DMS79 treated with DMSO at 0.1 percent for 48 hours (cell line): ENCODE measurements around the gene UQCRH.
"Not testable (repeated sequence)": the region's sequence is repeated elsewhere in the genome, so short reads cannot be mapped to it uniquely, and the experiment has no call there.

Source experiments
- DNase-seq: peaks from one replicate; lab custom pipeline; 2025; lab: John Stamatoyannopoulos, UW

The UQCRH gene

GRCh38 chr1:46300673-46301405, 2.7 kb upstream of the UQCRH start:
- no peak for DNase-seq

DNA sequence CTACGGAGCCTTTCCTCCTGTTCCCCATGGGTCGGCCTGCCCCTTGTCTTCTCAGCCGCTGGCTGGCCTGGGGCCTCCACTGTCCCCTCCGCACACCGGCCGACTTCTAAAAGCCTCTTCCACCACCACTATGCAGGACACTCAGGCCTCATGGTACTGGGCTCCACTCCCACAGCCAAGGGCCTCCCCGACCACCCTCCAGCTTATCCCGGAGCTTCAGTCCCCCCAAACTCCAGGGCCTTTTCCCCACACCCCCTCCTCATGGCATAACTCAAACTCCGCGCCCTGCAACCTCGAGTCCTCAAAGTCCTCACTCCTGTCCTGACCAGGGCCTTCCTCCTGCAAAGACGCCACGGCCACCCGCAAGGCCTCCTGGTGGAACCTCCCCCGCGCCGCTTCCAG, 2.1 kb upstream of the UQCRH start:
- no peak for DNase-seq

DNA sequence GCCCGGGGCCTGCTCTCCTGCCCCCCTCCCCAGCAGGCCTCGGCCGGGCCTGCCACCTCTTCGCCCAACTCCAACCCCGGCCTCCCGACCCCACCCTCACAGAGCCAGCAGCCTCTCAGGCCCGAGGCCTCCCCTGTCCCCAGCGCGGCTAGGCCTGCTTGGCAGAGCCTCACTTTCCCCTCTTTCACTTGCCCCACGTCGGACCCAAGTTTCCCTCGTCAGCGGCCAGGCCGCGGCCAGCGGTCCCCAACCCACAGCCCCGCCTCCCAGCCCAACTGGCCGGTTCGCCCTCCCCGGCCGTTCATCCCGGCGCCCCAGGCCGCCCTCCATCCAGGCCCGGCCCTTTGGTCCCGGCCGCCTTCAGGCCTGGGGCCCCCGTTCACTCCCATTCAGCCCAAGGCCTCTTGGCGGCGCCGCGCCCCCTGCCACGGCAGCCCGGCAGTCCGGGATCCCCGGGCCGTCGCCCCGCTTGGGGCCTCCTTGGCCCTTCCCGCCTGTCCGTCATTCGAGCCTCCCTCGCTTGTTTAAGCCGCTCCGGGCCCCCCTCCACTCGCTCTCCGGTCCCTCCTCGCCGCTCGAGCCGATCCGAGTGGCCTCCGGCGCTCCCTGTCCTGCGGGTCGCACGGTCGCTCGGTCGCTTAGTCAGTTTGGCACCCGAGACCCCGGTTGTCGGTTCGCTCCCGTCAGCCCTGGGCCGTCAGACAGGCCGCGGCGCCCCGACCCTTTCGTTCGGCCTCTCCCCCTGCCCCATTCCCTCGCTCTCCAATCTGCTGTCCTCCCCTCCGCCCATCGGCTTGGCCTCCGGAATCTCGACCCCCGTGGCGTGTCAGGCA, 1.5 kb upstream of the UQCRH start:
- DNase-seq = peak; percentile 52

DNA sequence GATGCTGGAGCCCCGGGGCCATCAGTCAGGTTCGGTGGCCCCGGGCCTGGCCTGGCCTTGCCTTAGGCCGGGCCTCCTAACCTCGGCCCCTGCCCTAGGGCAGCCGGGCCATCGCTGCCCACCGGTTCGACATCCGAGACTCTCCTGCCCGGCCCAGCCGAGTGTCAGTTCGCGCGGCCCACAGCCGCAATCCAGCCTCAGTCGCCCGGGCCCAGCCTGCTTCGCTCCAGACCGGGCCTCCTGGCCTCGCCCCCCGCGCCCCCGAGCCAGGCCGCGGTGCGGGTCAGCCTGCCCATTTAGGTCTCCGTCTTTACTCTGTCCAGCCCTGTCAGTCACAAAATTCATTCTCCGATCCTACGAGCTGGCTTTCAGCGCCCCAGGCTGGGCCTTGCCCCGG, 859 bp upstream of the UQCRH start:
- peak; percentile 67 for DNase-seq

- peak; percentile 79 for DNase-seq
Observed at GRCh38 chr1:46303872-46304326, 401 bp downstream of the UQCRH start.

- DNase-seq = no peak
Observed at GRCh38 chr1:46306159-46306530, 2.6 kb downstream of the UQCRH start.

- no peak for DNase-seq
Observed at GRCh38 chr1:46309401-46310159, 6.1 kb downstream of the UQCRH start.

DNA sequence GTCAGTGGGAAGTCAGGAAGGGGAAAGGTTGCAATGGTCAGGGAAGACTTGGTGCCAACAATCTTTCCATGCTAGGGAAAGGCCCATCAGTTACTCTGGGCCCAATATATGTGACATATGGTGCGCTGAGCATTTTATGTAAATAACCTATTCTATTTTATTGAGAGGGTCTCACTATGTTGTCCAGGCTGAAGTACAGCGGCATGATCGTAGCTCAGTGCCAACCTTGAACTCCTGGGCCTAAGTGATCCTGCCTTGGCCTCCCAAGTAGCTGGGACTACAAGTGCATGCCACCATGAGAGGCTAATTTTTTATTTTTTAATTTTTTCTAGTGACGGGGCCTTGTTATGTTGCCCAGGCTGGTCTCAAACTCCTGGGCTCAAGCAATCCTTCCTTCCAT, 6.8 kb downstream of the UQCRH start:
- no peak for DNase-seq

GRCh38 chr1:46315669-46316403, 12.3 kb downstream of the UQCRH start:
- DNase-seq = no peak

GRCh38 chr1:46317323-46317722, 13.8 kb downstream of the UQCRH start:
- no peak for DNase-seq

DNA sequence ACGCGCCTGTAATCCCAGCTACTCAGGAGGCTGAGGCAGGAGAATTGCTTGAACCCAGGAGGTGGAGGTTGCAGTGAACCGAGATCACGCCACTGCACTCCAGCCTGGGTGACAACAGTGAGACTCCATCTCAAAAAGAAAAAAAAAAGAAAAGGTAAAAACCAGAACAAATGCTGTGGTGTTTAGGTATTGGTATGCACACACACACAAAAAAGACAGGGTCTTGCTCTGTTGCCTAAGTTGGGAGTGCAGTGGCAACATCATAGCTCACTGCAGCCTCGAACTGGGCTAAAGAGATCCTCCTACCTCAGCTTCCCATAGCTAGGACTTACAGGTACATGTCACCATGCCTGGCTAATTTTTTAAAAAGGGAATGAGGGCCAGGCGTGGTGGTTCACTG, 15.8 kb downstream of the UQCRH start:
- not testable (repeated sequence) for DNase-seq

GRCh38 chr1:46319960-46320914, 16.7 kb downstream of the UQCRH start:
- peak; percentile 78 for DNase-seq

GRCh38 chr1:46322191-46322590, 18.7 kb downstream of the UQCRH start:
- not testable (repeated sequence) for DNase-seq

- not testable (repeated sequence) for DNase-seq
Observed at GRCh38 chr1:46325285-46326076, 22.0 kb downstream of the UQCRH start.

DNA sequence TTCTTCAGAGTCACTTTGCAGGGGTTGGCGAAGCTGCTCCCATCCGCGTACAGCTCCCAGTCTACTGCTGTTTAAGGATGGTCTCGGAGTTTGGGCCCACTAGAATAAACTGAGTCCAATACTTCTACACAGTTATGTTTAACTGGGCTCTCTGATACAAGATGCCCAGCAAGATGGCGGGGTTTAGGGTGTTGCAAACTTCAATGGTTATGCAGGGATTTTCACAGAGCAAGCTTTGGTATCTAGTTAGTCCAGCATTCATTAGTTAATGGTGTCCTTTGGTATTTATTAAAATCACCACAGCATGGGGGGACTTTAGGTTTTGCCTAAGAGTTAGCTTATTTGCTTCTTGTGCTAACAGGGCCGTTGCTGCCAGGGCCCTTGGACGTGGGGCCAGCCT, 24.7 kb downstream of the UQCRH start:
- not testable (repeated sequence) for DNase-seq

GRCh38 chr1:46329807-46330206, 26.3 kb downstream of the UQCRH start:
- DNase-seq = not testable (repeated sequence)

- not testable (repeated sequence) for DNase-seq
Observed at GRCh38 chr1:46330381-46330780, 26.9 kb downstream of the UQCRH start.

GRCh38 chr1:46331786-46332540, 28.5 kb downstream of the UQCRH start:
- not testable (repeated sequence) for DNase-seq
